ENCODE data around the gene FAM168A.

GRCh38 chr11:73391665-73392064, 206.2 kb downstream of the FAM168A start:
- no peak for TF ChIP-seq ZNF274 (IDR thresholded peaks at IDR 0.05; ENCODE audit: borderline replicate concordance, extremely low read depth, low read length)
- TF ChIP-seq SP4 (IDR thresholded peaks at IDR 0.05; ENCODE audit: low read length), result no peak
- no peak for TF ChIP-seq RFX5 (IDR thresholded peaks at IDR 0.05; ENCODE audit: borderline replicate concordance, low read depth, low read length)
- TF ChIP-seq POLR2A (IDR thresholded peaks at IDR 0.05; ENCODE audit: control extremely low read depth in 1 of 2, low read depth in 2 of 2, low read length in 2 of 2), result no peak

All from H1 (cell line).